PFSK-1 (cell line): ENCODE measurements around the gene VWA3B.

Experiments used
- FOXP2 ChIP-seq: optimal IDR thresholded peaks from 2 replicates; pipeline ENCODE3; 2011; ENCODE audit warnings: borderline replicate concordance, control low read depth, inconsistent platforms; ENCODE audit not compliant: insufficient read depth; ENCODE audit errors: extremely low read length, extremely low read depth
- POLR2AphosphoS5 ChIP-seq: IDR thresholded peaks from 2 replicates; pipeline ENCODE4 v1.6.1; 2012; ENCODE audit warnings: low read depth, mild to moderate bottlenecking, control low read depth, low read length, moderate library complexity
- REST ChIP-seq, 2 experiments: IDR thresholded peaks; 2 replicates each; pipeline versions ENCODE4 v1.6.1 to v1.8.0; 2011 to 2012; ENCODE audit warnings: low read depth in 2 of 2, low read length in 2 of 2, control low read depth in 1 of 2, inconsistent platforms in 1 of 2, mild to moderate bottlenecking in 1 of 2, moderate library complexity in 1 of 2; ENCODE audit not compliant: insufficient read depth in 1 of 2
- SIN3A ChIP-seq: IDR thresholded peaks from 2 replicates; pipeline ENCODE4 v1.6.1; 2012; ENCODE audit warnings: mild to moderate bottlenecking, low read length, moderate library complexity, borderline replicate concordance; ENCODE audit not compliant: insufficient read depth
- TAF1 ChIP-seq: IDR thresholded peaks from 2 replicates; pipeline ENCODE4 v1.6.1; 2012; ENCODE audit warnings: low read length, control low read depth, borderline replicate concordance; ENCODE audit not compliant: insufficient read depth

VWA3B gene

GRCh38 chr2:98308068-98308467 is 221.1 kb downstream of the VWA3B start:
- no peak for TF ChIP-seq POLR2AphosphoS5
- TF ChIP-seq SIN3A = no peak
- TF ChIP-seq TAF1 = no peak
- TF ChIP-seq FOXP2 = no peak
- no peak for TF ChIP-seq REST (IDR thresholded peaks at IDR 0.05; ENCODE audit: insufficient read depth in 1 of 2, low read depth in 2 of 2, low read length in 2 of 2)

GRCh38 chr2:98308532-98308931 is 221.6 kb downstream of the VWA3B start:
- TF ChIP-seq FOXP2 = no peak

GRCh38 chr2:98309580-98309979 is 222.6 kb downstream of the VWA3B start:
- TF ChIP-seq POLR2AphosphoS5 (no peak), SIN3A (no peak), TAF1 (no peak), REST (IDR thresholded peaks at IDR 0.05; ENCODE audit: insufficient read depth in 1 of 2, low read depth in 2 of 2, low read length in 2 of 2) (no peak), FOXP2 (no peak)

GRCh38 chr2:98310010-98310409 is 223.0 kb downstream of the VWA3B start:
- TF ChIP-seq TAF1 (no peak), REST (IDR thresholded peaks at IDR 0.05; ENCODE audit: insufficient read depth in 1 of 2, low read depth in 2 of 2, low read length in 2 of 2) (no peak), POLR2AphosphoS5 (no peak), FOXP2 (no peak), SIN3A (no peak)

- TF ChIP-seq FOXP2 (no peak), SIN3A (no peak), TAF1 (no peak), POLR2AphosphoS5 (no peak), REST (IDR thresholded peaks at IDR 0.05; ENCODE audit: insufficient read depth in 1 of 2, low read depth in 2 of 2, low read length in 2 of 2) (no peak)
Observed at GRCh38 chr2:98311090-98311489, 224.1 kb downstream of the VWA3B start.
